Measurements from ENCODE around the gene PTCHD4. TPM values are rescaled to one million over a fixed set of nuclear protein-coding genes. Genes with fewer than 3 reads are reported as not detected.

Gene PTCHD4
- total RNA-seq, 1 experiment from 2014 or later: not detected

DNA sequence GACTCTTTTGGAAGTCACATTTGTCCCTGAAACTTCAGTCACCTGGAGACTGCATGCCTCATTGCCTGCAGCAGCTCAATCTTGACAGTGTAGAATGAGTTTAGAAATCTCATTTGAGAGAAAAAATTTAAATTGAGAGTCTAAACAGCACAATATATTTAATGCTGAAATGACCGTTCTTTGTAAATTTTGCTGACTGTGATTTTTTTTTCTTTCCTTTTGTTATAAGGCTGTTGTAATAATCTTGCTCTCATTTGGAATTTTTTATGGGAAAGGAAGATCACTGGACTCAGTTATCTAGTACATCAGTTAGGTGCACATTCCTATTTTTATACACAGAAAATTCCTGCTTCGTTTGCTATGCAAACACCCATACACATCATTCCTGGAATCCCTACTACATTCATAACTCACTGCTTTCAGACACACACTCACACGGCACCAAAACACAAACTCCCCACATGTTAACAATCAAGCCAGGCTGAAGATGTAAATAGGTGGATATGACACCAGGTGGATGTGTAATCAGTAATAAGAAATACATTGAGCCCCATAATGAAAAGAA, 43.8 kb downstream of the PTCHD4 start:
- TF ChIP-seq, protein P1, sequence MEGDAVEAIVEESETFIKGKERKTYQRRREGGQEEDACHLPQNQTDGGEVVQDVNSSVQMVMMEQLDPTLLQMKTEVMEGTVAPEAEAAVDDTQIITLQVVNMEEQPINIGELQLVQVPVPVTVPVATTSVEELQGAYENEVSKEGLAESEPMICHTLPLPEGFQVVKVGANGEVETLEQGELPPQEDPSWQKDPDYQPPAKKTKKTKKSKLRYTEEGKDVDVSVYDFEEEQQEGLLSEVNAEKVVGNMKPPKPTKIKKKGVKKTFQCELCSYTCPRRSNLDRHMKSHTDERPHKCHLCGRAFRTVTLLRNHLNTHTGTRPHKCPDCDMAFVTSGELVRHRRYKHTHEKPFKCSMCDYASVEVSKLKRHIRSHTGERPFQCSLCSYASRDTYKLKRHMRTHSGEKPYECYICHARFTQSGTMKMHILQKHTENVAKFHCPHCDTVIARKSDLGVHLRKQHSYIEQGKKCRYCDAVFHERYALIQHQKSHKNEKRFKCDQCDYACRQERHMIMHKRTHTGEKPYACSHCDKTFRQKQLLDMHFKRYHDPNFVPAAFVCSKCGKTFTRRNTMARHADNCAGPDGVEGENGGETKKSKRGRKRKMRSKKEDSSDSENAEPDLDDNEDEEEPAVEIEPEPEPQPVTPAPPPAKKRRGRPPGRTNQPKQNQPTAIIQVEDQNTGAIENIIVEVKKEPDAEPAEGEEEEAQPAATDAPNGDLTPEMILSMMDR (IDR thresholded peaks at IDR 0.05; ENCODE audit: insufficient read depth in 1 of 2, low read depth in 1 of 2, low read length in 1 of 2, severe bottlenecking in 1 of 2, unreplicated experiment in 1 of 2): no peak
- Histone ChIP-seq H3K27me3 (replicated peaks; ENCODE audit: control insufficient read depth, insufficient read depth, low read length) (no peaks in the 10 kb centered on the region), H3K9me3 (no peaks in the 10 kb centered on the region), H3K4me3 (ENCODE audit: low read depth, low read length) (no peak overlapping the region), H3K4me1 (peaks cover 7% of the 10 kb centered on the region; the same call in 1 of the 2 replicates), H3K36me3 (ENCODE audit: control insufficient read depth, insufficient read depth, low read length) (no peaks in the 10 kb centered on the region)
- intact Hi-C loops (cut with micrococcal nuclease; ENCODE audit: unreplicated experiment): no loop called here
- H3K4me3 Mint-ChIP-seq (ENCODE audit: unreplicated experiment): no peak overlapping the region
- CTCF ChIA-PET: no interaction called here
- no peak for DNase-seq
- no peaks in the 10 kb centered on the region for H3K9me3 Mint-ChIP-seq (ENCODE audit: unreplicated experiment)
- POLR2A ChIA-PET: no interaction called here
- no peaks in the 10 kb centered on the region for H3K36me3 Mint-ChIP-seq (ENCODE audit: insufficient read depth, unreplicated experiment)
- peaks cover 14% of the 10 kb centered on the region for H3K27me3 Mint-ChIP-seq (ENCODE audit: insufficient read depth, unreplicated experiment)
- H3K4me1 Mint-ChIP-seq (ENCODE audit: low read depth, unreplicated experiment): no peaks in the 10 kb centered on the region
- H3K27ac Mint-ChIP-seq (ENCODE audit: unreplicated experiment): no peak overlapping the region
- BruUV-seq (replicated peaks): no TSS peak

DNA sequence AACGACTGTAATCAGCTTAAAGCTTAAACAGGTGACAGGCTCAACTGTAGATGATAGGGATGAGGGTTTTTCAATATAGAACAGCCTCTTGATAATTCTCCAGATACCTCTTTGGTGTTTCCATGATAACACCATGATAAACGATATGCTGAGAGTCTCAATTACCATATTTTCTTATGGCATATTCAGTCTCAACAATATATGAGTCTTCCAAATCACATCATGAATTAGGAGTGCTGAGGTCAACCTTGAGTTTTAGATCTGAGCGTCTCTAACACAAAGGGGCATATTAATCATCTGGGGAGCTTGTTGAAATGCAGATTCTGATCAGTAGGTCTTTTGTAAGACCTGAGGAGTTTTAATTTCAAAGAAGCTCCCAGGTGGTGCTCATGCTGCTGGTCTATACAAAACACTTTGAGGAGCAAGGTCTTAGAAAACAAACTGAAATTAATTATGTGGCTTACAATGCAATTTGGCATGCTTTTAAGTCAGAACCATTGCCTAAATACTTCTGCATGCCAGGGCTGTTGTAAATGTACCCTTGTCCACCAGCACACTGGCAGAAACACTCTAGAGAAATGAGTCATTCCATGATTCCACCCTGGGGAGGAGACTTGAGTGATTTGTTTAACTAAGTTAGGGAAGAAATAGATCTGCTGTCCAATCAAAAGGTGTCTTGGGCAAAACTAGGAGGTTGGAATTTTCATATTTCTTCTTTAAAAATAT, 49.6 kb downstream of the PTCHD4 start:
- DNase-seq: no peak
- TF ChIP-seq, protein P1 (IDR thresholded peaks at IDR 0.05; ENCODE audit: insufficient read depth in 1 of 2, low read depth in 1 of 2, low read length in 1 of 2, severe bottlenecking in 1 of 2, unreplicated experiment in 1 of 2): no peak
- H3K4me3 ChIP-seq (ENCODE audit: low read depth, low read length): no peak overlapping the region
- Mint-ChIP-seq H3K4me3 (ENCODE audit: unreplicated experiment) (no peak overlapping the region), H3K27ac (ENCODE audit: unreplicated experiment) (no peak overlapping the region), H3K9me3 (ENCODE audit: unreplicated experiment) (no peaks in the 10 kb centered on the region), H3K36me3 (ENCODE audit: insufficient read depth, unreplicated experiment) (no peaks in the 10 kb centered on the region), H3K27me3 (ENCODE audit: insufficient read depth, unreplicated experiment) (peaks cover 22% of the 10 kb centered on the region), H3K4me1 (ENCODE audit: low read depth, unreplicated experiment) (no peaks in the 10 kb centered on the region)
- no peaks in the 10 kb centered on the region for H3K27me3 ChIP-seq (replicated peaks; ENCODE audit: control insufficient read depth, insufficient read depth, low read length)
- CTCF ChIA-PET: no interaction called here
- no peaks in the 10 kb centered on the region for H3K36me3 ChIP-seq (ENCODE audit: control insufficient read depth, insufficient read depth, low read length)
- POLR2A ChIA-PET: no interaction called here
- no peaks in the 10 kb centered on the region for H3K4me1 ChIP-seq
- BruUV-seq (replicated peaks): no TSS peak
- no peaks in the 10 kb centered on the region for H3K9me3 ChIP-seq
- intact Hi-C loops (cut with micrococcal nuclease; ENCODE audit: unreplicated experiment): no loop called here
